AG09319 (cell line): Measurements from ENCODE around the gene MX1.
"Not testable (repeated sequence)": the region's sequence is repeated elsewhere in the genome, so short reads cannot be mapped to it uniquely, and the experiment has no call there.

Experiments
- DNase-seq: peaks from one replicate; pipeline ENCODE4 v3.0.0-alpha.2; 2010; ENCODE audit warnings: low read depth; ENCODE audit errors: extremely low read depth
- TF ChIP-seq, protein P1 (sequence below): IDR thresholded peaks from 2 replicates; pipeline ENCODE4 v1.5.1; 2011; ENCODE audit warnings: low read depth, mild to moderate bottlenecking, inconsistent platforms, low read length, moderate library complexity

The MX1 gene

DNA sequence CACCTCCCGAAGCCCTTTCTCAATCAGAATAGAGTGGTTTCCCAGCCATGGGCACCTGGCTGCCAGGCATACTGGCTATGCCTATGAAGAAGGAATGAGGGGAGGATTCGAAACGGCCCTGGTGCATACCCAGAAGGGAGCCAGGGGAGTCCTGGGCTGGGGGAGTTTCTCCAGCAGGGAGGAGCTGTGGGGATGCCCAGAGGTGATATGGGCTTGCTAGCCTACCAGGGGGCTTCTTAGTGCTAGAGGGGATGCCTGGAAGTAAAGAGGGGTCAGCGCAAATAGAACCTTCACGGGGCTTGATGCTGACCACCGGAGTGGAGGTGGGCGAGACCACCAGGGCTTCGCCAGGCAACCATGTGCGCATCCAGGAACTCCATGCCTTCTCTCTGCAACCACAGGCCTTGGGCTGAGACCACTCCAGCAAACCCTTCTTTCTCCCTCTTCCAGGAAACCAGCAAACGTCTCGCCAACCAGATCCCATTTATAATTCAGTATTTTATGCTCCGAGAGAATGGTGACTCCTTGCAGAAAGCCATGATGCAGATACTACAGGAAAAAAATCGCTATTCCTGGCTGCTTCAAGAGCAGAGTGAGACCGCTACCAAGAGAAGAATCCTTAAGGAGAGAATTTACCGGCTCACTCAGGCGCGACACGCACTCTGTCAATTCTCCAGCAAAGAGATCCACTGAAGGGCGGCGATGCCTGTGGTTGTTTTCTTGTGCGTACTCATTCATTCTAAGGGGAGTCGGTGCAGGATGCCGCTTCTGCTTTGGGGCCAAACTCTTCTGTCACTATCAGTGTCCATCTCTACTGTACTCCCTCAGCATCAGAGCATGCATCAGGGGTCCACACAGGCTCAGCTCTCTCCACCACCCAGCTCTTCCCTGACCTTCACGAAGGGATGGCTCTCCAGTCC lies 18.2 kb upstream of the MX1 start:
- no peak for DNase-seq
- TF ChIP-seq, protein P1, sequence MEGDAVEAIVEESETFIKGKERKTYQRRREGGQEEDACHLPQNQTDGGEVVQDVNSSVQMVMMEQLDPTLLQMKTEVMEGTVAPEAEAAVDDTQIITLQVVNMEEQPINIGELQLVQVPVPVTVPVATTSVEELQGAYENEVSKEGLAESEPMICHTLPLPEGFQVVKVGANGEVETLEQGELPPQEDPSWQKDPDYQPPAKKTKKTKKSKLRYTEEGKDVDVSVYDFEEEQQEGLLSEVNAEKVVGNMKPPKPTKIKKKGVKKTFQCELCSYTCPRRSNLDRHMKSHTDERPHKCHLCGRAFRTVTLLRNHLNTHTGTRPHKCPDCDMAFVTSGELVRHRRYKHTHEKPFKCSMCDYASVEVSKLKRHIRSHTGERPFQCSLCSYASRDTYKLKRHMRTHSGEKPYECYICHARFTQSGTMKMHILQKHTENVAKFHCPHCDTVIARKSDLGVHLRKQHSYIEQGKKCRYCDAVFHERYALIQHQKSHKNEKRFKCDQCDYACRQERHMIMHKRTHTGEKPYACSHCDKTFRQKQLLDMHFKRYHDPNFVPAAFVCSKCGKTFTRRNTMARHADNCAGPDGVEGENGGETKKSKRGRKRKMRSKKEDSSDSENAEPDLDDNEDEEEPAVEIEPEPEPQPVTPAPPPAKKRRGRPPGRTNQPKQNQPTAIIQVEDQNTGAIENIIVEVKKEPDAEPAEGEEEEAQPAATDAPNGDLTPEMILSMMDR = no peak

DNA sequence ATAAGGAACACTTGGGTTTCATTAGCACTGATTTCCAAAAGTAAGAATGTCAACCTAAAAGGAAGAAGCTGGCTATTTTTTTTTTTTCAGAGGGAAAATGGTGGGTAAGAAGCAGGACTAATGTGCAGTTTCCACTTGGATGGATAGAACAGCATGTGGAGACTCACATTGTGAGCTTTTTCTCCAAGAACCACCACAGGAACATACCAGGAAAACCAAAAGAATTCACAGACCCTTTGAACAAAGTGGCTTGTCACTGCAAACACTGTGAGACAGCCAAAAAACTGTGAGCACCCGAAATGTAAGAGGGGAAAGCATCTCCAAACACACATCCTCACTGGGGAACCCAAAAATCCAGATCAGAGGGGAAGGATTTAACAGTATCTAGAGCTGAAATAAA lies 15.7 kb upstream of the MX1 start:
- no peak for DNase-seq
- TF ChIP-seq, protein P1 = no peak

DNA sequence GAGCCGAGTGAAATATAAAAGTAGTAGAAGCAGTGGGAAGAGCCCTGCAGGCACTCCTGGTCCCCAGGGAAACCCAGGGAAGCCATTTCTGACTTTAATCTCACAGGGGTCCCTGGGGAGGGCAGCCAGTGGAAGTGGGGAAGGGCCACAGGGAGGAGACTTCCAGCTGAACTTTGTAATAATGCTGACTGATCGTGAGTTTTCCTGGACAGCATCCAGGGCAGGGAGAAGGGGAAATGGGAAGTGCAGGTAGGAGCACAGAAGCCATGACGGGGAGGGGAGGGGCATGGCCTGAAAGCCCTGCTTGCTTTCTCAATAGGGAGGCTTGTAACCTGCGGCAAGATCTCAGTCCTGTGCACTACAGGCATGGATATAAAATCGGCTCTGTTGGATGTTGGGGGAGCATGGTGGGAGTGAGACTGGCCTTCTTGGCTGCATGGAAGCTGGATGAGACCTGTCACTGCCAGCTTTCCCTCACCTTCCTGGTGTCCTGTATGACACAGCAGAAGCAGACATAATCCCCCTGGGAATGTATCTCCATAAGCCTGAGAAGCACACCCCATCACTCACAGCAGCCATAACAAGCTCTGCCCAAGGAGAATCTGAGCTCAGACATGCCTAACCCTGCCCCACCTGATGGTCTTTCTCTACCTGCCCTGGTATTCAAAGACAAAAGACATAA lies 15.1 kb upstream of the MX1 start:
- no peak for DNase-seq
- TF ChIP-seq, protein P1 = no peak

DNA sequence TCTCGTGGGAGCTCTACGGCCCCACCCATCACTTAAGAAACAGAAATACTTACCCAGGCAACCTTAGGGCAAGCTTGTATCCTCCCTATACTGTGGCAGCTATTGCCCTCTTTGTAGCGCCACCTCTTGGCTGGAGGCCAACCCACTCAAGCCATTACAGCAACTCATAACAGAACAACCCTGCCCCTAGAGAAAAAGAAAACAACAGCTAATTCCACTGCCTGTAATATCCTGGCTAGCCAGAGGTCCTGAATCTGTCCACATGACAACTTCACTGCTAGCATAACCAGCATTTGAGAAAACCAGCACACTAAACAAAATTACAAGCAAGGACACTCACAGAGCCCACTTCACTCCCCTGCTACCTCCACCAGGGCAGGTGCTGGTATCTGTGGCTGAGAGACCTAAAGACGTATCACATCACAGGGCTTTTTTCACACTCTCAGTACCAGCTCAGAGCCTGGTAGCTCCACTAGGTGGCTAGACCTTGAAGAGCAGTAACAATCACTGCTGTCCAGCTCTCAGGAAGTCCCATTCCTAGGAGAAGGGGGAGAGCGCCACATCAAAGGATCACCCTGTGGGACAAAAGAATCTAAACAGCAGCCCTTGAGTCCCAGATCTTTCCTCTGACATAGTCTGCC lies 14.5 kb upstream of the MX1 start:
- TF ChIP-seq, protein P1 = peak; percentile 2
- no peak for DNase-seq

DNA sequence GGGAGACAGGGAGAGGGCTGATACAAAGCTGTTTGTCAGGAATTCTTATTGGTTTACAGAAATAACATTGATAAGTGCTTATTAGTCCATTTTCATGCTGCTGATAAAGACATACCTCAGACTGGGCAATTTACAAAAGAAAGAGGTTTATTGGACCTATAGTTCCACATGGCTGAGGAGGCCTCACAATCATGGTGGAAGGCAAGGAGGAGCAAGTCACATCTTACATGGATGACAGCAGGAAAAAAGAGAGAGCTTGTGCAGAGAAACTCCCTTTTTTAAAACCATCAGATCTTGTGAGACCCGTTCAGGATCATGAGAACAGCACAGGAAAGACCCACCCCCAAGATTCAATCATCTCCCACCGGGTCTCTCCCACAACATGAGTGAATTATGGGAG lies 8.5 kb upstream of the MX1 start:
- DNase-seq = not testable (repeated sequence)

DNA sequence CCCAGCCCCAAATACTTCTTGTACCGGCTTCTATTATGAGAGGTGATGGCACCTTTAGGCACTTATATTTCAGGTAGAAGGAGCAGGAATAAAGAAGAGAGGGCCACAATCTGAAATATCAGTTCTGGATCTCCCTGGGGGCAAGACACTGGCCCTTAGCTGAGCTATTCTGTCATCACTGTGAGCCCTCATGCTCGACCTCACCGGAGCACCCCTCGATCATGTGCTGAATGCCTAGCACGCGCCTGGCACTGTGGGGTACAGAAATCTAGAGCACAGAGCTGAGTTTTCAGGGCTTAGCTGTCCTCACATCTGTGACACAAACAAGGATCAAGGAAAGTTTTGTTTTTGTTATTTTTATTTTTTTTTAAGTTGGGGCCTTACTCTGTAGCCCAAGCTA lies 7.6 kb upstream of the MX1 start:
- no peak for DNase-seq
- TF ChIP-seq, protein P1 = no peak

DNA sequence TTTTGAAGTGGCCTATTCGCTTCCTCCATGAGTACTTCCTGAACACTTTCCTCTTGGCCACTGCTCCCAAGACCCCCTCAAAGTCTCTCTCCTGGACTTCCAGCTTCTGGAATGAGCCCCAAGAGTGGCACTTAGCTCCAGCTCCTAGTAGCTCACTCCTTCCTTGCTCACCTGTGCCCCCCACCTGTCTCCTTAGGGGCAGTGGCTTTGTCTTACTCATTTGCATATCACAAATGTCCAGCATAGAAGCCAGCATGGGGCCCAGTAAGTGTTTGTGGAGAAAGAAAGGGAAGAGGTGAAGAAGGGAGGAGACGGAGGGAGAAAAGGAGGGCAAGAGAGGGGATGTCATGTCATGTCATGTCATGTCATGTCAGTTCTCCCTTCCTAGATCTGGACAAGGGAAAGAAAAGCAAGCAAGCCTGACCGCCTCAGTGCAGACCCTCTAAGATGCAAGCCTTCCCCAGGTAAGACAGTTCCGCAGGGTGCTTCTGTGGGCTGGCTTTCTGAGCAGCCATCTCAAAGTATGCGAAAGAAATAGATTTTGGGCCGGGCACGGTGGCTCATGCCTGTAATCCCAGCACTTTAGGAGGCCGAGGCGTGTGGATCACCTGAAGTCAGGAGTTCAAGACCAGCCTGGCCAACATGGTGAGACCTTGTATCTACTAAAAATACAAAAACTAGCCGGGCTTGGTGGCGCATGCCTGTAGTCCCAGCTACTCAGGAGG lies 6.9 kb upstream of the MX1 start:
- DNase-seq = no peak
- TF ChIP-seq, protein P1 = no peak
